ENCODE data around the gene NXF2B. TPM values are rescaled to one million over a fixed set of nuclear protein-coding genes. Genes with fewer than 3 reads are reported as not detected.
"Not testable (repeated sequence)": the region's sequence is repeated elsewhere in the genome, so short reads cannot be mapped to it uniquely, and the experiment has no call there.

The NXF2B gene
- total RNA-seq, result not detected

- H3K4me1 ChIP-seq; H3K4me3 ChIP-seq; H3K27me3 ChIP-seq; H3K27ac ChIP-seq; H3K36me3 ChIP-seq; intact Hi-C loops (cut with DNase I; ENCODE audit: low total_unique reads); DNase-seq; H3K9me3 ChIP-seq: not testable (repeated sequence)
Measured at GRCh38 chrX:102439908-102440307, at the start of gene NXF2B. TSS of gene NXF2B (minus strand) at chrX:102440008. CDS start at chrX:102380036, 59,972 bp downstream.

- H3K4me1 ChIP-seq; H3K4me3 ChIP-seq; DNase-seq; H3K27ac ChIP-seq; H3K9me3 ChIP-seq; H3K36me3 ChIP-seq; intact Hi-C loops (cut with DNase I; ENCODE audit: low total_unique reads); H3K27me3 ChIP-seq: not testable (repeated sequence)
Measured at GRCh38 chrX:102478765-102479164, 39.0 kb upstream of the NXF2B start.

- H3K9me3 ChIP-seq; H3K4me1 ChIP-seq; intact Hi-C loops (cut with DNase I; ENCODE audit: low total_unique reads); H3K4me3 ChIP-seq; DNase-seq; H3K27me3 ChIP-seq; H3K27ac ChIP-seq; H3K36me3 ChIP-seq: not testable (repeated sequence)
Measured at GRCh38 chrX:102471762-102472220, 32.0 kb upstream of the NXF2B start, which contains the start of gene TCP11X2. TSS of gene TCP11X2 (minus strand) at chrX:102471812.

GRCh38 chrX:102470215-102470614, 30.4 kb upstream of the NXF2B start:
- H3K27ac ChIP-seq; H3K4me1 ChIP-seq; DNase-seq; H3K36me3 ChIP-seq; H3K4me3 ChIP-seq; H3K9me3 ChIP-seq; H3K27me3 ChIP-seq; intact Hi-C loops (cut with DNase I; ENCODE audit: low total_unique reads): not testable (repeated sequence)

- H3K27ac ChIP-seq; H3K9me3 ChIP-seq; DNase-seq; H3K4me3 ChIP-seq; H3K27me3 ChIP-seq; intact Hi-C loops (cut with DNase I; ENCODE audit: low total_unique reads); H3K36me3 ChIP-seq; H3K4me1 ChIP-seq: not testable (repeated sequence)
Measured at GRCh38 chrX:102458615-102459014, 18.8 kb upstream of the NXF2B start.

GRCh38 chrX:102414493-102414892, 25.3 kb downstream of the NXF2B start:
- H3K4me1 ChIP-seq; H3K27me3 ChIP-seq; H3K9me3 ChIP-seq; intact Hi-C loops (cut with DNase I; ENCODE audit: low total_unique reads); H3K4me3 ChIP-seq; DNase-seq; H3K27ac ChIP-seq; H3K36me3 ChIP-seq: not testable (repeated sequence)

- H3K4me3 ChIP-seq, result no peak overlapping the region
- H3K4me1 ChIP-seq, result no peaks in the 10 kb centered on the region
- no peak overlapping the region for H3K27ac ChIP-seq
- H3K27me3 ChIP-seq, result no peaks in the 10 kb centered on the region
- intact Hi-C loops (cut with DNase I; ENCODE audit: low total_unique reads), result no loop called here
- H3K36me3 ChIP-seq, result no peaks in the 10 kb centered on the region
- H3K9me3 ChIP-seq, result no peaks in the 10 kb centered on the region
- TF ChIP-seq CTCF (IDR thresholded peaks at IDR 0.05) (peak; percentile 50 to 79 (median 63)), POLR2A (IDR thresholded peaks at IDR 0.05) (no peak)
- peak; percentile 45 to 61 for DNase-seq
Measured at GRCh38 chrX:102345916-102346315, 93.9 kb downstream of the NXF2B start.

GRCh38 chrX:102341867-102342266, 97.9 kb downstream of the NXF2B start:
- Histone ChIP-seq H3K4me3 (no peak overlapping the region), H3K4me1 (no peaks in the 10 kb centered on the region), H3K36me3 (no peaks in the 10 kb centered on the region), H3K9me3 (no peaks in the 10 kb centered on the region), H3K27ac (no peak overlapping the region), H3K27me3 (no peaks in the 10 kb centered on the region)
- TF ChIP-seq CTCF (IDR thresholded peaks at IDR 0.05) (no peak), POLR2A (IDR thresholded peaks at IDR 0.05) (no peak)
- intact Hi-C loops (cut with DNase I; ENCODE audit: low total_unique reads), result no loop called here
- no peak for DNase-seq
